Hepatocyte (in vitro differentiated cells): ENCODE results near the gene ALDH1A2. TPM values are rescaled to one million over a fixed set of nuclear protein-coding genes. Genes with fewer than 3 reads are reported as not detected.

Experiments
- DNase-seq: peaks from one replicate; pipeline ENCODE4 v3.0.0-alpha.2; 2016; ENCODE audit warnings: low spot score
- H2AFZ ChIP-seq: fragments of 200-600 bp; sonication (generic); 2 replicates; pipeline ENCODE4 v1.6.0; 2016; ENCODE audit warnings: antibody characterized with exemption, mild to moderate bottlenecking
- H3K27ac ChIP-seq: fragments of 200-600 bp; sonication (generic); 2 replicates; pipeline ENCODE4 v1.5.1; 2016; ENCODE audit warnings: mild to moderate bottlenecking
- H3K27me3 ChIP-seq: fragments of 200-600 bp; sonication (generic); 2 replicates; pipeline ENCODE4 v1.6.1; 2016
- H3K36me3 ChIP-seq: fragments of 200-600 bp; sonication (generic); replicated peaks from 2 replicates; pipeline ENCODE4 v1.5.1; 2016; ENCODE audit warnings: low read depth; ENCODE audit not compliant: insufficient read depth
- H3K4me1 ChIP-seq: fragments of 200-600 bp; sonication (generic); 2 replicates; pipeline ENCODE4 v1.5.1; 2016; ENCODE audit warnings: mild to moderate bottlenecking, moderate library complexity; ENCODE audit not compliant: insufficient read depth
- H3K4me2 ChIP-seq: fragments of 200-600 bp; sonication (generic); 2 replicates; pipeline ENCODE4 v1.6.0; 2016
- H3K4me3 ChIP-seq: fragments of 200-600 bp; sonication (generic); 2 replicates; pipeline ENCODE4 v1.5.1; 2016; ENCODE audit warnings: mild to moderate bottlenecking
- H3K79me2 ChIP-seq: fragments of 200-600 bp; sonication (generic); 2 replicates; pipeline ENCODE4 v1.6.0; 2017; ENCODE audit warnings: mild to moderate bottlenecking
- H3K9me2 ChIP-seq: fragments of 200-600 bp; sonication (generic); replicated peaks from 2 replicates; pipeline ENCODE4 v1.6.0; 2017; ENCODE audit warnings: mild to moderate bottlenecking; ENCODE audit not compliant: insufficient read depth
- H3K9me3 ChIP-seq: fragments of 200-600 bp; sonication (generic); 2 replicates; pipeline ENCODE4 v1.5.1; 2016; ENCODE audit warnings: low read depth, mild to moderate bottlenecking
- H4K20me1 ChIP-seq: fragments of 200-600 bp; sonication (generic); 2 replicates; pipeline ENCODE4 v1.6.0; 2016; ENCODE audit warnings: mild to moderate bottlenecking; ENCODE audit not compliant: insufficient read depth, poor library complexity, severe bottlenecking
- EZH2 ChIP-seq: fragments of 200-600 bp; sonication (generic); IDR thresholded peaks from 2 replicates; pipeline ENCODE4 v1.6.1; 2016; ENCODE audit warnings: antibody characterized with exemption, mild to moderate bottlenecking, borderline replicate concordance
- EZH2phosphoT487 ChIP-seq: fragments of 200-600 bp; sonication (generic); IDR thresholded peaks from one replicate; pipeline ENCODE4 v1.6.1; 2018; ENCODE audit warnings: antibody characterized with exemption, mild to moderate bottlenecking, low read depth, moderate library complexity; ENCODE audit not compliant: unreplicated experiment, severe bottlenecking
- WGBS: methylation state at CpG from one replicate; pipeline ENCODE4 v1.1.6; 2016; ENCODE audit warnings: low lambda C conversion rate; ENCODE audit errors: missing lambda C conversion rate; 5-methylcytosine and 5-hydroxymethylcytosine counted together
- polyA plus RNA-seq: library from polyadenylated mRNA; unstranded; fragments of >200 nt; fragmentation: Nextera tagmentation; extraction: Ambion mirVana; gene quantifications from 2 replicates; pipeline ENCODE4 v1.2.1, GENCODE V29; 2016
- total RNA-seq: library from RNA; depleted of rRNA; stranded (reverse); fragments of >200 nt; gene quantifications from 2 replicates; pipeline ENCODE4 v1.2.3, GENCODE V29; 2014
- TF ChIP-seq, protein P1 (sequence below): fragments of 200-600 bp; sonication (generic); IDR thresholded peaks from 2 replicates; pipeline ENCODE4 v1.5.1; 2016; ENCODE audit warnings: antibody characterized with exemption, mild to moderate bottlenecking; ENCODE audit not compliant: poor library complexity

The ALDH1A2 gene
- total and polyA plus RNA-seq, 2 experiments from 2014 or later = 3.0 to 7.3 TPM

DNA sequence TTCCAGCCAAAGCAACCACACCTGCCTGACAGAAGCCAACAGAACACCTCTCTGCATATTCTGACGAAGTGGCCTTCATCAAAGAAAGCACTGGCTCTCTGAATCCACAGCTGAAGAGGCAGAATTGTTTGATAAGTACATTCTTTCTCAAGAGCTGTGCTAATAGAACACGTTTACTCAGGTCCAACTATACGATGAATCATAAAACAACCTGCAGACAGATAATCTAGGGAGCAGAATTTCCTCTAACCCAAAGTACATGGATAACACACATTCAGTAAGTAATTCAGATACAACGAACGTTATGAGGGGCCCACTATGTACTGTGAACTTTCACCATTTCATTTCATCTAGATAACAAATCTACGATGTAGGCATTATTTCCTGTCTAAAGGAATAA, 25.4 kb downstream of the ALDH1A2 start:
- Histone ChIP-seq H3K9me3 (no peaks in the 10 kb centered on the region), H3K4me3 (no peak overlapping the region), H3K9me2 (no peaks in the 10 kb centered on the region), H2AFZ (no peak overlapping the region), H3K79me2 (no peaks in the 10 kb centered on the region), H4K20me1 (no peaks in the 10 kb centered on the region), H3K4me2 (no peak overlapping the region), H3K27ac (no peak overlapping the region), H3K4me1 (peaks cover 25% of the 10 kb centered on the region), H3K36me3 (no peaks in the 10 kb centered on the region), H3K27me3 (no peaks in the 10 kb centered on the region)
- TF ChIP-seq EZH2 (no peak), EZH2phosphoT487 (no peak)
- TF ChIP-seq, protein P1, sequence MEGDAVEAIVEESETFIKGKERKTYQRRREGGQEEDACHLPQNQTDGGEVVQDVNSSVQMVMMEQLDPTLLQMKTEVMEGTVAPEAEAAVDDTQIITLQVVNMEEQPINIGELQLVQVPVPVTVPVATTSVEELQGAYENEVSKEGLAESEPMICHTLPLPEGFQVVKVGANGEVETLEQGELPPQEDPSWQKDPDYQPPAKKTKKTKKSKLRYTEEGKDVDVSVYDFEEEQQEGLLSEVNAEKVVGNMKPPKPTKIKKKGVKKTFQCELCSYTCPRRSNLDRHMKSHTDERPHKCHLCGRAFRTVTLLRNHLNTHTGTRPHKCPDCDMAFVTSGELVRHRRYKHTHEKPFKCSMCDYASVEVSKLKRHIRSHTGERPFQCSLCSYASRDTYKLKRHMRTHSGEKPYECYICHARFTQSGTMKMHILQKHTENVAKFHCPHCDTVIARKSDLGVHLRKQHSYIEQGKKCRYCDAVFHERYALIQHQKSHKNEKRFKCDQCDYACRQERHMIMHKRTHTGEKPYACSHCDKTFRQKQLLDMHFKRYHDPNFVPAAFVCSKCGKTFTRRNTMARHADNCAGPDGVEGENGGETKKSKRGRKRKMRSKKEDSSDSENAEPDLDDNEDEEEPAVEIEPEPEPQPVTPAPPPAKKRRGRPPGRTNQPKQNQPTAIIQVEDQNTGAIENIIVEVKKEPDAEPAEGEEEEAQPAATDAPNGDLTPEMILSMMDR = no peak
- DNase-seq = peak; percentile 11
- WGBS = 46% methylated on average over 6 of the region's 6 CpGs

DNA sequence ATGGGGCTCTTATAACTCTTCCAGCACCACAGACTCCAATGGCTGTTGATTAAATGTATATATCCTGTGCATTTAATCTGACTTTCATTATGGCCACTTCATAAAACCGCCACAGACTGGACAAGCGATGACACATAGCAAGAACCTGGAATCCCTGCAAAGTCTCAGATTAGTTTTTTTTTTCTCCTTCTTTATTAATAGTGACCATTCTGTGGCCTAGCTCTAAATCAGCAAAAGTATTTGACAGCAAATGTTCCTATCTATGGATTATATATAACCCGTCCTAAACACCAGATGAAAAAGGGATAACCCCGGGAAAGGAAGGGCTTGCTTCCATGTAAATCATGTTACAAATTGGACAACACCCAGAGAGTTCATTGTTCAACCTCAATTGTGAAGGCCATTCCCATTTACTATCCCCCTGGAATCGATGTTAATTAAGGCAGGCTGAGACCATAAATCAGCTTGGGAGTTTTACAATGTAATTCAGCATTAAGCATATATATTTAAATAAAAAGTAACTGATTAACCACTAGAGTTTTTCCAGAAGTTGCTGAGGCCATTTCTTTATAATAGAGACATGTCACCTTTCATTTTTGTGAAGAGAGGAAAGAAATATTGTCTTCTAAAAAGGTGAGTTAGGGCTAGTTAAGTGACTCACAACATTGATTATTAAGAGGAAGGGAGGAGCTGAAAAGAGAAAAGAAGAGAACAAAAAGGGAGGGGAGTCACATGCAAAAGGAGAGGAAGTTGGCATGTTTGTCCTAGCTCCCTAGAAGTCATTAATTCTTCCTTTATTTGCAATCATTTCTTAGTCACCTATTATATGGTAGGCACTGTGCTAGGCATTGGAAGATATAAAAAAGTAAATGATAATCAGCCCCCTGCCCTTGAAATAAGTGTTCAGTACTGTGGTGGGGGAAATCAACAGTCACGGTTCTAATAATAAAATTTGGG, 26.2 kb downstream of the ALDH1A2 start:
- Histone ChIP-seq H3K4me1 (peaks cover 25% of the 10 kb centered on the region), H3K36me3 (no peaks in the 10 kb centered on the region), H3K4me2 (peak overlapping the region; percentile 26), H2AFZ (no peak overlapping the region), H3K9me2 (no peaks in the 10 kb centered on the region), H3K27ac (peak overlapping the region; percentile 29), H3K79me2 (no peaks in the 10 kb centered on the region), H4K20me1 (no peaks in the 10 kb centered on the region), H3K4me3 (no peak overlapping the region), H3K27me3 (no peaks in the 10 kb centered on the region), H3K9me3 (no peaks in the 10 kb centered on the region)
- 45% methylated on average over 6 of the region's 6 CpGs for WGBS
- TF ChIP-seq EZH2 (no peak), EZH2phosphoT487 (no peak)
- TF ChIP-seq, protein P1 = no peak
- DNase-seq = no peak

DNA sequence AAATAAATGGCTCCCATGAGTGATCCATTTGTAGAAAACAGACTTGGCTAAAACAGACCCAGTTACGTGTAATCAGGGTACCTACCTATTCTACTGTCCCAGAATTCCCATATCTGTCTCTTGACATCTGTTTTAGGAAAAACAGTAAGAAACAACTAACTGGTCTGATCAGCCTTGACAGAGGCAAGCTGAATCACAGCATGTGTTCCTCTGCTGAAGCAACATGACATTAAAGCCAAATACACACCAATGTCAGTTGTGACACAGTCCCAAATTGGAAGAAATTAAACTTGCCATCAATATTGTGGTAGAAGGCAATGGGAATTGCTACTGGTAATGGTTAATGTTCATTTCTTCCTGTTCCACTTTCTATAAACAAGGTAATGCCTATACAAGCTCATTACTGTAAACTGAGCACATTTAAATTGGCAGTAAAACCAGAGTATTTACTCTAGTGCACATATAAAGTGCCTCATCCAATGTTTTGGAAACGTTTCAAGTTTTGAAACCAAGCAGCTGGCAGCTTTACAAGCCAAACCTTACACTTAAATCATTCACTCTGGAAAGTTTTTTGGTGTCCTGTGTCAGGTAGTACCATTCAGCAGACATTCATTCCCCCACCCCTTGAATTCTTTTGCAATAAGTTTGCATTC, 27.0 kb downstream of the ALDH1A2 start:
- Histone ChIP-seq H3K4me2 (peak overlapping the region; percentile 38), H4K20me1 (no peaks in the 10 kb centered on the region), H2AFZ (no peak overlapping the region), H3K27me3 (no peaks in the 10 kb centered on the region), H3K79me2 (no peaks in the 10 kb centered on the region), H3K4me1 (peaks cover 25% of the 10 kb centered on the region), H3K9me2 (no peaks in the 10 kb centered on the region), H3K4me3 (no peak overlapping the region), H3K27ac (peak overlapping the region; percentile 29), H3K9me3 (no peaks in the 10 kb centered on the region), H3K36me3 (no peaks in the 10 kb centered on the region)
- peak; percentile 55 for DNase-seq
- TF ChIP-seq, protein P1 = no peak
- TF ChIP-seq EZH2phosphoT487 (peak; percentile 99), EZH2 (no peak)
- WGBS = 31% methylated on average over 2 of the region's 2 CpGs
